ENCODE measurements around the gene MYLIP. TPM values are rescaled to one million over a fixed set of nuclear protein-coding genes. Genes with fewer than 3 reads are reported as not detected.

Gene MYLIP
- total RNA-seq, 1 donor from 2014 or later = 16.6 TPM

DNA sequence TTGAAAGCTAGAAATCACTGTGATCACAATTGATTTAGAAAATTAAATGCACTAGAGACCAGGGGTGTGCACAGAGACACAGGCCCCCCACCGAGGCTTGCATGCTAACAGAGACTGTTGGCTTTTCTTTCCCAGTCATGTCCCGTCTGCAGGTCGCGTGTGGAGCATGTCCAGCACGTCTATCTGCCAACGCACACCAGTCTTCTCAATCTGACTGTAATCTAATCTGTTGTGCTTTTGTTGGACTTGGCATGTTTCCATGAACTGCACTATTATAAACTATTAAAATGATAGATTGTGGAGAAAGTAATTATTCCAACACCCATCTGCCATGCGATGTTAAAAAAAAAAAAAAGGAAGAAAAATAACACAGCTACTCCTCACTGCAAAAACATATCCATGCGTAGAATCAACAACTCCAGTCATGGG lies 17.7 kb downstream of the MYLIP start:
- Mint-ChIP-seq H3K4me1 (ENCODE audit: low read depth) (peaks cover 31% of the 10 kb centered on the region), H3K9me3 (ENCODE audit: low read depth) (peaks cover 5% of the 10 kb centered on the region), H3K36me3 (ENCODE audit: low read depth) (peaks cover 52% of the 10 kb centered on the region), H3K27me3 (ENCODE audit: low read depth) (no peaks in the 10 kb centered on the region), H3K27ac (ENCODE audit: unreplicated experiment) (peak overlapping the region; percentile 91), H3K4me3 (ENCODE audit: unreplicated experiment) (no peak overlapping the region)
- no peak for DNase-seq (ENCODE audit: low spot score)
- TF ChIP-seq, protein P1, sequence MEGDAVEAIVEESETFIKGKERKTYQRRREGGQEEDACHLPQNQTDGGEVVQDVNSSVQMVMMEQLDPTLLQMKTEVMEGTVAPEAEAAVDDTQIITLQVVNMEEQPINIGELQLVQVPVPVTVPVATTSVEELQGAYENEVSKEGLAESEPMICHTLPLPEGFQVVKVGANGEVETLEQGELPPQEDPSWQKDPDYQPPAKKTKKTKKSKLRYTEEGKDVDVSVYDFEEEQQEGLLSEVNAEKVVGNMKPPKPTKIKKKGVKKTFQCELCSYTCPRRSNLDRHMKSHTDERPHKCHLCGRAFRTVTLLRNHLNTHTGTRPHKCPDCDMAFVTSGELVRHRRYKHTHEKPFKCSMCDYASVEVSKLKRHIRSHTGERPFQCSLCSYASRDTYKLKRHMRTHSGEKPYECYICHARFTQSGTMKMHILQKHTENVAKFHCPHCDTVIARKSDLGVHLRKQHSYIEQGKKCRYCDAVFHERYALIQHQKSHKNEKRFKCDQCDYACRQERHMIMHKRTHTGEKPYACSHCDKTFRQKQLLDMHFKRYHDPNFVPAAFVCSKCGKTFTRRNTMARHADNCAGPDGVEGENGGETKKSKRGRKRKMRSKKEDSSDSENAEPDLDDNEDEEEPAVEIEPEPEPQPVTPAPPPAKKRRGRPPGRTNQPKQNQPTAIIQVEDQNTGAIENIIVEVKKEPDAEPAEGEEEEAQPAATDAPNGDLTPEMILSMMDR (IDR thresholded peaks at IDR 0.05) = no peak

DNA sequence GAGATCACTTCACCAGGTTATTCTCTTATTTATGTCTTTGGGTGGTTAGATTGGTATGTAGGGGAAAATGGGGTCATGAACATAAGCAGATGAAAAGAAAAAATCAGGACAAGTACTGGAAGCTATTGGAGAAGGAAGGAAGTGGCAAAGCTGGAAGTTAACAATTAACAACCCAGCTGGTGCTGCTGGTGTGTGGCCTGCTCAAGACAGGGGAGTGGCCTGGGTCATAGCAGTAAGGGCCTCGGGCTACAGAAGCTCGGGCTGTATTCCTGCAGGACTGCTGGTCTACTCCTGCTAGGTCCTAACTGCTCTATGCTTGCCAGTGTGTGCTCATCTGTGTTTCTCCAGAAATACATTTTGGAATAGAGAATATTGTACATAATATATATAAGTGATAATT lies 19.6 kb downstream of the MYLIP start:
- H3K27ac Mint-ChIP-seq (ENCODE audit: unreplicated experiment) = peak overlapping the region; percentile 58
- TF ChIP-seq, protein P1 (IDR thresholded peaks at IDR 0.05) = no peak
- peaks cover 41% of the 10 kb centered on the region for H3K4me1 Mint-ChIP-seq (ENCODE audit: low read depth)
- no peaks in the 10 kb centered on the region for H3K27me3 Mint-ChIP-seq (ENCODE audit: low read depth)
- H3K9me3 Mint-ChIP-seq (ENCODE audit: low read depth) = peaks cover 5% of the 10 kb centered on the region
- peaks cover 35% of the 10 kb centered on the region for H3K36me3 Mint-ChIP-seq (ENCODE audit: low read depth)
- DNase-seq (ENCODE audit: low spot score) = no peak
- no peak overlapping the region for H3K4me3 Mint-ChIP-seq (ENCODE audit: unreplicated experiment)

DNA sequence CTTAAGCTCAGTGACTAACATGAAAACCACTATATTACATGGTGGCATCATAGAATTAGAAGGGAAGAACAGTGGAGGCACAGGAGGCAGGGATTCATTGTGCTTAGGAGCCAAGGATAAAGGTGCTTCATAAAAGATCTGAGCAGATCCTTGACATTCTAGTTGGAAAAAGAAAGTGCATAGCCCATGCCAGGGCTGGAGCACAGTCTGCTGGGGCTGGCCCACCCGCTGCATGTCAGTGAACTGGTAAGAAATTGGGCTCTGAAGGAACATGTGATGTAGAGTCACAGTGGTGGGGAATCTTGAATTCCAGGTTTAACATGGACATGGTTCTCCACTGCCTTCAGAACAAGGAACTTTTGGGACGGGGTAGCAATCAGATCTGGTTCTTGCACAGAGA lies 20.4 kb downstream of the MYLIP start:
- peaks cover 44% of the 10 kb centered on the region for H3K4me1 Mint-ChIP-seq (ENCODE audit: low read depth)
- no peak overlapping the region for H3K27ac Mint-ChIP-seq (ENCODE audit: unreplicated experiment)
- no peak overlapping the region for H3K4me3 Mint-ChIP-seq (ENCODE audit: unreplicated experiment)
- no peak for DNase-seq (ENCODE audit: low spot score)
- H3K9me3 Mint-ChIP-seq (ENCODE audit: low read depth) = peaks cover 5% of the 10 kb centered on the region
- TF ChIP-seq, protein P1 (IDR thresholded peaks at IDR 0.05) = no peak
- H3K36me3 Mint-ChIP-seq (ENCODE audit: low read depth) = peaks cover 31% of the 10 kb centered on the region
- H3K27me3 Mint-ChIP-seq (ENCODE audit: low read depth) = no peaks in the 10 kb centered on the region

DNA sequence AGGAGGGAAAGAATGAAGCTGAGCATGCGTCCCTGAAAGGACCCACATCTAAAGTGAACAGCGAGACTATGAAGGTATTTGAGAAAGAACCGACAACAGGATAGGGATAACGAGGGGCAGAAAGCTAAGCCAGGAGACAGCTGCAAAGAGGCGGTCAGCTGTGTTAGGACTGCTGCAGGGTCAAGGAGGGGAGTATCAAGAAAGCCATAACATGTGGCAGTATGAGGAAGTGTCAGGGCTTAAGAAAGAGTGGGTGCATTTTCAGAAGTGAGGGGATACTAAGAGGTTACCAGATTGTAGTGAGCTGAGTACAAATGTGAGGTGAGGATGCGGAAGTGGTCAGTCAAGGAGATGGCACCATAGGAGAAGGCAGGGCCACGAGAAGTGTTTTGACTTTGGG lies 21.2 kb downstream of the MYLIP start:
- no peak for DNase-seq (ENCODE audit: low spot score)
- Mint-ChIP-seq H3K27me3 (ENCODE audit: low read depth) (no peaks in the 10 kb centered on the region), H3K9me3 (ENCODE audit: low read depth) (peaks cover 5% of the 10 kb centered on the region), H3K27ac (ENCODE audit: unreplicated experiment) (no peak overlapping the region), H3K4me1 (ENCODE audit: low read depth) (peaks cover 52% of the 10 kb centered on the region), H3K4me3 (ENCODE audit: unreplicated experiment) (no peak overlapping the region), H3K36me3 (ENCODE audit: low read depth) (peaks cover 25% of the 10 kb centered on the region)
- TF ChIP-seq, protein P1 (IDR thresholded peaks at IDR 0.05) = no peak

DNA sequence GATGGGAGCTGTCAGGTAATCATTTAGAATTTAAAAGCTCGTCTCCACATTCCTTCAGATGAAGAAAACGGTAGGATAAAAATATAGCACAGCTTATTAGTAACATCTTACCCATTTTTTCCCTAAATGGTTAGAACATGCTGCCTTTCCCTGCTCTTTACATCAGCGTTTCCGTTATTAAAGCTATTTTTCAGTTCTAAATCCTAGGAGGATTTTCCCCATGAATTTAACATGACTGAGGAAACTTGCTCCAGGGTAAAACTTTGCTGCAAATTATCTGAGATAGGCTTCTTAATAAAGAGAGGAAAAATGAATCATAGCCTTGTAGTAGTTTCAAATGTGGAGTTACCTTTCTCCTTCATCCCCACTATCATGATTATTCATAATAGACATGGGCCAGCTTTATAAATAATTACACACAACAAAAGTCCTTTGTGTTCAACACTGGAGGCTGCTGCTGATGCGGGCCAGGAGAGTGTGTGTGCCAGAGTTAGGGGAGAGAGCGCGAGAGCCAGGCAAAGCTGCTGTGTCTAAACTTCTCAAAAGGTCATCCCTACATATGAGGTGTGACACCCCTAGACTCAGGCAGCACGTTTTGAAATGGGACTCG lies 24.4 kb downstream of the MYLIP start:
- Mint-ChIP-seq H3K4me1 (ENCODE audit: low read depth) (peaks cover 32% of the 10 kb centered on the region), H3K36me3 (ENCODE audit: low read depth) (peaks cover 15% of the 10 kb centered on the region), H3K27me3 (ENCODE audit: low read depth) (no peaks in the 10 kb centered on the region), H3K27ac (ENCODE audit: unreplicated experiment) (no peak overlapping the region), H3K9me3 (ENCODE audit: low read depth) (no peaks in the 10 kb centered on the region), H3K4me3 (ENCODE audit: unreplicated experiment) (no peak overlapping the region)
- no peak for DNase-seq (ENCODE audit: low spot score)
- TF ChIP-seq, protein P1 (IDR thresholded peaks at IDR 0.05) = no peak

Measured in chondrocyte (in vitro differentiated cells).